Measurements from ENCODE around the gene FMNL2.
A peak's percentile ranks its signal among the peaks of the same experiment; 100 is the strongest.

The FMNL2 gene

DNA sequence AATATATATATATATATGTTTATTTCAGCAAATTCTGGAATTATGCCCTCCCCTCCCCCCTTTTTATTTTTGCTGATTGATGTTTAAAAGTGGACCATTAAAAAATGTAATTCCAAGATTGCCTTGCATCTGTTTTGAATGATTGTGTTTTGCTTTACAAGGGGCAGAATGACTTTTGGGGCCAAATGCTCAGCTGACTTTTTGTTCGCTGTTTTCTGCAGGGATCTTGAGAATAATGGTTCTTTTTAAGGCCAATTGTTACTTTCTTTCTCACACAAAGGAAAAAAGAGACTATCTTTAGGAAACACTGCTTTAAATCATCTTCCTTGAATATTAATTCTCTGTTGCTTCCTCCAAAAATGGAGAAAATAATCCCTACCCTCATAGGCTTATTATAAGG is 95.9 kb downstream of the FMNL2 start:
- no peak for DNase-seq

DNA sequence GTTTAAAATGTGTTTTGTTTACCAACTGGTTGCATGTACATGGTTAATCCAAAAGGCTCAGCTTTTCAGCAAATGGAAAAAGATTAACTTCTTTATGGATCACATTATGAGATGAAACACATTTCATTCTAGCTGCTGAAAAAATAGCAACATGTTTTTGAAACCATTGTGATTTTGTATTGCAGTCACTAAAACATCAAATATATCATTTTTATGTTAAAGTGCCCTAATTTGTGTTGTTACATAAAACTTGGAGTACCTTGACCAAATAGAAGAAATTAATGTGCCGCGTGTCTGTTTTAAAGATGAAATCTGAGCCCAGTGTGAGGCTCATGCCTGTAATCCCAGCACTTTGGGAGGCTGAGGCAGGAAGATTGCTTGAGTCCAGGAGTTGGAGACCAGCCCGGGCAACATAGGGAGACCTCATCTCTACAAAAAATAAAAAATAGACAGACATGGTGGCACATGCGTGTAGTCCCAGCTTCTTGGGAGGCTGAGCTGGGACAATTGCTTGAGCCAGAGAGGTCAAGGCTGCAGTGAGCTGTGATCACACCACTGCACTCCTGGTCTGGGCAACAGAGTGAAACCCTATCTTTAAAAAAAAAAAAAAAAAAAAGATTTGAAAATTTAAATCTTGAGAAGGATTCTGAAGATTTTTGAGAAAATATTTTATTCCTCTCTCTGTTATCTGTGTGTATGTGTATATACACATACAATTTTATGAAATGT is 96.6 kb downstream of the FMNL2 start:
- DNase-seq, result no peak

DNA sequence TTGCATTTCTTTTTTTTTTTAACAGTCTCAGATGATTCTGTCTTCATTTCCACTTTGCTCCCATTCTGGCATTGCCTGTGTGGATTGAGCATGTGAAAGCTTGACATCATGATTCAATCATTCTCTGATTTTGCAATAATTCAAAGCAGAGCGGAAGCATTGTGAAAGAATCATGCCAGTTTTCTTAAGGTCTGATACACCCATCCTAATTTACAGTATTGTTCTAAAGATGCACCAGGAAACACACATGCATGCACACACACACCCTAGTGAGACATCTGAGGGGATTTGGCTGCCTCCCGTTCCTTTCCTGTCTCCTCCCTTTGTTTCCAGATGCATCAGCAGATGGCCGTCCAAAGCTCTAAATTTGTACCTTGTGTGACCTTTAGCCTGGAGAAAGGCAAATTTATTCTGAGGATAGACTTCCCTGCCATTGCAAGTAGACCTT is 97.3 kb downstream of the FMNL2 start:
- peak in 1 of 2 donors; percentile 22 for DNase-seq

DNA sequence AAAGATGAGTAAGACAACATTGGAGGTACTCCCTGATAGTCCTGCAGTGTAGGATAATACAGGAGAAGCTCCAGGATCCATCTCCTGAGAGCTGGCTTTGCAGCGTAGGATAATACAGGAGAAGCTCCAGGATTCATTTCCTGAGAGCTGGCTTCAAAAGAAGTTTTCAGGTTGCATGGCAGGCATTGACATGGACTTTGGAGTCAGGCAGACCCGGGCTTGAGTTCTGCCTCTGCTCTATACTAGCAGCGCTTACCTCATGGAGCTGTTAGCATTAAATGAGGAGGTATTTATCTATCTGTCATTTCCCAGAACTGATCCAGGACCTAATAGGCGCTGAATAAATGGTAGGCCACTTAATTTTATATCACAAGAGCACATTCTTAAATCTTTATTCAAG is 97.8 kb downstream of the FMNL2 start:
- DNase-seq, result no peak

DNA sequence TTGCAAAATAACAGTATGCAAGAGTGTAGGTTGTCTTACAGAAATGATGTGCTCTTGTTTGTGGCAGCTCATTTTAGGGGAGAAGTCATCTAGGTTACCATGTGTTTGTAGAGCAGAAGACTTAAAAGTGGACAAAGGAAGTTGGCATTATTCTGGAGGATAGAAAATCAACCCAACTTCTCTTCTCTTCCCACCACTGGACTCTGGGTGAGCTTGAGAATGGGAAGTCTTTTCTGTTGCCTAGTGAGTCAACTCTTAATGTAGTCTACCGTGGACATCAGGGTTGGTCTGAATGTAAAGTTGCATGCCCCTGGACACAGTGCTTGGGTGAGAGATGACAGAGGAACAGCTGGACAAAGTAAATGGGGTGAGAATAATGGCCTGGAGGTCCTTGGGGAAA is 98.3 kb downstream of the FMNL2 start:
- no peak for DNase-seq

DNA sequence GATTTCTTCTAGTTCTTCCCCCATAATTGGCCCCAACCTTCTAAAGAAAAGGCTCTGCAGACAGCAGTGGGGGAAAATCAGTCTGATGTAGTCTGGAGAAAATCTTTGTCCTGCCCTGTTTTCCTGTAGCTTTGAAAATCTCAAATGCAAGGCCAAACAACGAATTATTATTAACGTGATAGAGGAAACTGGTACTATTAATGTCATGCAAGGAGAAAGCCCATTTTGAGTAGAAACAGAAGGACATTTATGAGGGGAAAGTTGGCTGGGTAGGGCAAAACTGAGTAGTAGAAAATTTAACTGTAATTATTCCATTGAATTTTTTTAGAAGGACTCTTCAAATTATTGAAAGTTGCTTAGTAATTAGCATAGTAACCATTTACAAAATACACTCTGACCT is 98.8 kb downstream of the FMNL2 start:
- no peak for DNase-seq

DNA sequence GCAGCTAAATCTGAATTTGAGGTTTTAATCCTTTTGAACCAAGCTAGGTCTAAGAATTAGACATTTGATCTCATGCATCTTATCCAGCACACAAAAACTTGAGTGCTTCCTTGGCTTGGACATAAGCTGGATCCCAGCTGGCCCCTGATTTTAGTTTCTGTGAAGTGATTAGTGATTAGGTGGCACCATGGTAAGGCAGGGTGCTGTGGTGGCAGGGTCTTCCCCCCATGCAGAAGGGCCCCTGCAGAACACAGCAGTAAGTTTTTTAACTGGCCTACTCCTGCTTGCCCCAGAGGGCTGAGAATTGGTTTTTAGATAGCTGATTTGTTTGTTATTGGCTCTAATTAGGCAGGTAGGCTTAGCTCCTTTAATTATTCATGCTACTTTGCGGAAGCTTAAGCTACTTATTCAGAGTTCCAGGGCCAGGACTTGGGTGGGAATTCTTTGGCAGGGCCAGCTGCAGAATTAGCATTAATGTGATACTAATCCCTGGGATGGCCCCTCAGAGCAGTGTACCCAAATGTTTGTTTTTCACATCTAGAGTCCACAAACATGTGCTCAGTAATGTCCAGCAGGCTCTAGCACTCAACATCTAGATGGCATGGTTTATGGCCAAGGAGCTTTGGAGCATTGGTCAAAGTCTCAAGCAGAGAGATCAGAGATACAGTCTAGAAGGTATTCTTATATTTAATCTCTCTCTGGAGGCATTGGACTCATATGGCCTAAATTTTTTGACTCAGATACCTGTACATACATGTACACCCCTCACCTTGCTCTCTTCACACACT is 99.6 kb downstream of the FMNL2 start:
- no peak for DNase-seq

DNA sequence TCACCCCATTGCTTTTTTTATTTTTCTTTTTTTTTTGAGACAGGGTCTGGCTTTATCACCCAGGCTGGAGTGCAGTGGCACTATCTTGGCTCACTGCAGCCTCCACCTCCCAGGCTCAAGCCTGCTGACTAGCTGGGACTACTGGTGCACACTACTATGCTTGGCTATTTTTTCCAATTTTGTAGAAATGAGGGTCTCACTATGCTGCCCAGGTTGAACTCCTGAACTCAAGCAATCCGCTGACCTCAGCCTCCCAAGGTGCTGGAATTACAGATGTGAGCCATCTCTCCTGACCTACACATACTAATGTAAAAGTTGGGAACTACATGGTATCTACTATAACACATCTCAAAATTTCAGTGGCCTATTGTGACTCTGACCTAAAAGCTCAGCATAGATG is 101.2 kb downstream of the FMNL2 start:
- DNase-seq, result no peak

DNA sequence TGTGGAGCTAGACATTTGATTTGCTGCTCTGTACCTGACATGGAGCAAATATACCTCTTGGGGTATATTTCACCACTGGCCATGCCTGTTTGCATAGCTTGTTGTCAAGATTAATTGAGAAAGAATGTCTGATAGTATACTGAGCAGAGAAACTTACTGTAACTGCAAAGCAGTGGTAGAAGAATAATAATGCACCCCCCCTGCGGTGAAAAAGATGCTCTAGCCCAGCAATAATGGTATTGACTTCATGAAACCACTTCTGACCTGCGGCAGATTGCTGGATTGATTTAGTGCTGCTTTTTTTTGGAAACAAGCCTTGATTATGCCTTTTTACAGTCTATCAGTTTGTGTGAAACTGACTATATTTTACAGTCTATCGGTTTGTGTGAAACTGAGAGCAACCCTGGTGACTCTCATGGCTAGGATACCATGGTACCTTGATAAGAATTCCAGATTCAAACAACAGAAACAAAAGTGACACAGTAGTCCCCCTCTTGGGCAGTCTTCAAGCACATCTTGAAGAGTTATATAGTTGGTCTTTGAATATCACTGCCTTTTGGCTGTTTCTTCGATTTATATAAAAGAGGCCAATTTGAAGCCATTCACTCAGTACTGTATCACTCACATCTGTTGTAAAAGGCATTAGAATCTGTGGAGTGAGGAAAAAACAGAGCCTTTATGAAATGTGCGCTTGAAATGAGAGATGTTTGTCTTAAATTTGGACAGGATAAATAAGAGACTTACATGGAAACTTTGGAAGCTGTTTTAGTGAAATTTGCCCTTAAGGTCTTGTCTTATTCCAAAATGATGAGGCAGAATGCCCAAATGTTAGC is 102.5 kb downstream of the FMNL2 start:
- DNase-seq, result no peak

DNA sequence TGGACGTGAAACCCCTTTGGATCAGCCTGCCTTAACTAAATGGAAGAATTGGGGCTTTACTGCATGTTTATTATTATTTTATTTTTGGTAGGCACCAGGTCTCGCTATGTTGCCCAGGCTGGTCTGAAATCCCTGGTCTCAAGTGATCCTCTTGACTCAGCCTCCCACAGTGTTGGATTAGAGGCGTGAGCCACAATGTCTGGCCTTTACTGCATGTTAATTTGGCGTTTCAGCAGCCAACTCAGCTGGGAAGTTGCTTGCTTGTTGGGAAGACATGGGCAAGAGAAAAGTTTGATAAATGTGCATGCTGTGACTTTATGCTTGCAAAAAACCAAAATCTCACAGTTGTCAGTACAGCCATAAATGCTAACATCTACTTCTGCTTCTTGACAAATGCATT is 105.1 kb downstream of the FMNL2 start:
- no peak for DNase-seq

DNA sequence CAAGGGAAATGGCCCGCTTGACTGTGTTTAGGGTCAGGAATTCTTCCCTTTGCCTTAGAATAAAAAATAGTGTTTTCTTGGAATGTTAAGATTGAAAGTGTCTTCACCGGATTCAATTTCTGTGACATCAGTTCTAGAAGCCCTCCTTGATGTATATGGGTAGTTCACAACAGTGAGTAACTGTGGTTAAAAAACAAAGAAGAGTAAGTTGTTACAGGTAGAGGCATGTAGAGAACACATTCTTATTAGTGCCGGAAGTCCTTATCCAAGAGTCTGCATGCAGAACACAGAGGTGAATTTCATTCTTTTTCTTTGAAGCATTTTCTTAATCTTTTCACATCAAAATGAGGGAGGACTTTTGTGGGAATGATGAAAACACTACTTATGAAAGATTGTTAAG is 105.5 kb downstream of the FMNL2 start:
- DNase-seq, result no peak

DNA sequence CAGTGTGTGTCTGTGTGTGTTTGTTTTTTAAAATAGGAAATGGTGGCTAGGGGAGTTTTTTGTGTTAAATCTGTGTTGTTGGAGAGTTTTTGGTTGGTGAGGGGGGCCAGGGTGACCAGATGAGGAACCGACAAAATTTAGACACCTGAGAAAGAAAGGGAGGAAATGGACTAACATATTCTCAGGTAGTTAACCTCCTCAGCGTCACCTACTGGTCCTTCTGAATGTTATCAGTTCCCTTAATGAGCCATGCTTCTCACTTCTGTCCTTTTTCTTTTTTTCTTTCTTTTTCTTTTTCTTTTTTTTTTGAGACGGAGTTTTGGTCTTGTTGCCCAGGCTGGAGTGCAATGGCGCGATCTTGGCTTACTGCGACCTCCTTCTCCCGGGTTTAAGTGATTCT is 107.0 kb downstream of the FMNL2 start:
- no peak for DNase-seq

DNA sequence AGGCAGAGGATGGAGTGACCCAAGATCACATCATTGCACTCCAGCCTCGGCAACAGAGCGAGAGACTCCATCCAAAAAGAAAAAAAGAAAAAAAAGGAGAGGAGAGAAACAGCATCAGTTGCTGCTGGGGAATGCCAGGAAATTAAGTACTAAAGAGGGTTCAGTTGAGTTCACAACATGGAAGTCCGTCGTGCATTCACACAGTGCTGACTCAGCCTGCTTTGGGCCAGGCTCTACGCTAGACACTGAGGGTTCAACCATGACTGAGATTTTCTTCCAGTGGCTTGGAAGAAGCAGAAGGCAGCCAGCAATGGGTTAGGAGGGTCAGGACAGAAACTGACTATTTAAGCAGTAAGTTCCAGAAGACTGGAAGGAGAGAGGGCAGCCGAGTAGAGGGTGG is 108.8 kb downstream of the FMNL2 start:
- no peak for DNase-seq

DNA sequence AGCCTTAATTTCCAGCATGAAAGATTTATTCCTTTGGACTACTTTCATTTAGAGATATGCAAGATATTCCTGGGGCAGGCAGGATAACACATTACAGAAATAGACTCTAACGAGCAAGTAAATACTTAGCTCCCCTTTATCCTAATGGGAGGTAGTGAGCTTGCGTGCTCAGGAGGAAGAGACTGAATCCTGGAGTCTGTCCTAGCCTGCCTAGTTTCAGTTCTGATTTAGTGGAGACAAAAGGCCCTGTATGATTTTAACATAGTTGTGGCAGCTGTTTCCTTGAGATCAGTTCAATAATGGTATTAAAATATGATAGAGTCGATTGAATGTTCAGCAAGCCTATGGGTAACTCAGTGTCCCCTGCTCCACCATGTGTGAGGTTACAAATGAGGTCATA is 109.5 kb downstream of the FMNL2 start:
- no peak for DNase-seq

DNA sequence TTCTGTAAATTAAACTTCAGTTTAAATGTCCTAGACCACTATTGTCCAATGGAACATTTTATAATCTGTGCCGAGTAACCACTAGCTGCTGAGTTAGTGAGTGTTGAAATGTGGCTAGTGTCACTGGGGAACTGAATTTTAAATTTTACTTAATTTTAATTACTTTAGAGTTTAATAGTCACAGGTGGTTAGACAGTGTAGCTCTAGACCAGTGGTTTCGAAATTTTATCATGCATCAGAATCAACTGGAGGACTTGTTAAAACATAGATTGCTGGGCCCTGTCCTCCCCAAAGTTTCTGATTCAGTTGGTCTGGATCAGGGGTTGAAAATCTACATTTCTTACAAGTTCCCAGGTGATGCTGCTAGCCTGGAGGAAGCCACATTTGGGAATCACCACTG is 110.4 kb downstream of the FMNL2 start:
- DNase-seq, result no peak

DNA sequence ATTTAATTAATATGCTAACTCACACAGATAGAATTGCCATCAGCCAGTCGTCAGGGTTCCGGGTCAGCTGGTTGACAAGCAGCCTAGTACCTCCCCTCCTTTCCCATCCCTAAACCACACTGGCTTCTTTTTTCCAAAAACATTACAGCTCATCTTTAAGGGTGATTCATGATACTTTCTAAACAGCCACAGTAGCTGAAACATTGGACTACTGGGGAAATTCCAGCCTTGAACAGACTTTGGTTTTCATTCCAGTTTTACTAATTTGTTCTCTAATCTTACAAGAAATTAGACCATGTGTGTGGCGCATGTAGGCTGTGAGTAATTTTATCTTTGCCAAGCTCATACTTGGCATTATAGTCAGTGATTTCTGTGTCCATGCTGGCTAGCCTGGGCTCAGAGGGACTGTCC is 110.8 kb downstream of the FMNL2 start:
- DNase-seq, result no peak

DNA sequence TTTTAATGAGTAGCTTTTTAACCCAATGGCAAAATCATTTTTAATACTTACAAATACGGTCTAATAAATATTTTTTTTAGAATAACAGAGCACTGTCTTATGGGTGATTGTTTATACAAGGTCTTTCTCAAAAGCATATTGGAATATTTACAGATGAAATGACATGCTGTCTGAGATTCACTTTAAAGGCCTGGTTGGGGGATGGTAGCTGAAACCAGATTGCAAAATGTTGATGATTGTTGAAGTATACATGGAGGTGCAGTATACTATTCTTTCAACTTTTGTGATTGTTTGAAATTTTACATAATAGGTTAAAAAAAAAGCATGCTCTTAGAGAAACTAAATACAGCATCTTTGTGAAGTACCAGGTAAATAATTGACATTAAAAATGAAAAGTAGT is 111.2 kb downstream of the FMNL2 start:
- no peak for DNase-seq

DNA sequence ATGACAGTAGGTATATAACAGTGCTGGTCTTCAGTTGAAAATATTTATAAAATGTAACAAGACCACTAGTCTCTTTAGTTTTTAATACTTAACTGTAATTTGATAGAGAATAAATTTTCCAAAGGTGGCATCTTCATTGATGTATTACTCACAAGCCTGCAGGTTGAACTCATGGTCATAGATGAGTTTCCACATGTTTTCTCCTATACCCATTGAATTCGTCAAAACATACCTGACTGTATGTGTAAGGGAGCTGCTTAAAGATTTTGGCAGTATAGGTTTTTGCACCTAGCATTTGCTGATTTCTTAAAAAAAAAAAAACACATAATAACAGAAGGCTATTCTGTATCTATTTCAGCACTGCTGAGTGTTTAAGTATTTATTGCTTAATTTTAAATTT is 112.9 kb downstream of the FMNL2 start:
- DNase-seq, result no peak

DNA sequence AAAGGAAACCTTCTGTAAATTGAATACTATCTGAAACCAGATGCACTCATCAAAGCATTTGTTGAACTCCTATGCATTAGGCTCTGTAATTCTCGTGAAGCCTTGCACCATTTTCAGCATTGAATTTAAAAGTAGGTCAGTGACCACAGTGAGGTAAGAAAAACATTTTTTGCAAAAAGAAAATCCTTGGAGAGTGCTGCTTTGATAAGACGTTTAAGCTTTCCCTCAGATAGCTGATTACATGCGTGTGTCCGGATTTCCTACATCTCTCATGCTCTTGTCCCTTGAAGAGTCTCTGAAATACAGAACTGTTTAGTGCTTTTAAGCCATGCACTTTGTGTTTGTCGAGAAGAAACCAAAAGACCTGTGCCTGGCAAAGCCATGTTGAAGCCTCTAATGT is 113.6 kb downstream of the FMNL2 start:
- DNase-seq, result no peak

DNA sequence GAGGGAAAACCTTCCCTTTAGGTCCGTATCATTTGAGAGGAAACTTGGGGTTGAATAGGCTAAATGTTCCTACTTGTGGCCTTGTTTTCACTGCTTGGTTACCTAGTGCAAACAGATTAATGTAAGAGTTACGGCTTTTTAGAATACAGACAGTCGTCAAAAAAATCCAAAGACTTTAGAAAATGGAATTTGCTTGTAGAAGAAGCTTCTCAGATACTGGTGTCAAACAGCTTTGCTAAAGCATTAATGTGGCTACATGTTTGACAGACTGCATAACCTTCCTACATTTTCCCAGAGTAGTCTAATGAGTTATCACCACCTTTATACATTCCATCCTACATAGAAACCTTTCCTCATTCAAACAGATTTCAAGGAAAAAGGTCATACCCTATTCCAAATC is 114.6 kb downstream of the FMNL2 start:
- DNase-seq, result no peak

DNA sequence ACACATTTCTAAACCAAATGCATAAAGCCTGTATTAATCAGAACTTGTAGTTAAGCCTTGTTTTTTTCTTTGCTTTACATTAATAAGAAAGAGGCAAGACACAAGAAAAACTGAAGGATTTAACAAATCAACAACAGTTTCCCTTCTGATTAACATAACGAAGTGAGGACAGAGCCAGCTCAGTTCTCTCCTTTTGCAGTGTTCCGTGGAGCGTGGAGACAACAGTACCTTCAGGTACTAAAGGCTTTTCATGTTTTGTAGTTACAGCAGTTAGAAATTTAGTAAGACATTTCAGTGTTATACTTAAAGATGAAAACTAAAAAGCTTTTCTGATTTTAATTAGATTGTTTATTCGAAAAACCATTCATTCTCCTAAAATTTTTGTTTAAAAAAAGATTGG is 115.2 kb downstream of the FMNL2 start:
- DNase-seq, result no peak

DNA sequence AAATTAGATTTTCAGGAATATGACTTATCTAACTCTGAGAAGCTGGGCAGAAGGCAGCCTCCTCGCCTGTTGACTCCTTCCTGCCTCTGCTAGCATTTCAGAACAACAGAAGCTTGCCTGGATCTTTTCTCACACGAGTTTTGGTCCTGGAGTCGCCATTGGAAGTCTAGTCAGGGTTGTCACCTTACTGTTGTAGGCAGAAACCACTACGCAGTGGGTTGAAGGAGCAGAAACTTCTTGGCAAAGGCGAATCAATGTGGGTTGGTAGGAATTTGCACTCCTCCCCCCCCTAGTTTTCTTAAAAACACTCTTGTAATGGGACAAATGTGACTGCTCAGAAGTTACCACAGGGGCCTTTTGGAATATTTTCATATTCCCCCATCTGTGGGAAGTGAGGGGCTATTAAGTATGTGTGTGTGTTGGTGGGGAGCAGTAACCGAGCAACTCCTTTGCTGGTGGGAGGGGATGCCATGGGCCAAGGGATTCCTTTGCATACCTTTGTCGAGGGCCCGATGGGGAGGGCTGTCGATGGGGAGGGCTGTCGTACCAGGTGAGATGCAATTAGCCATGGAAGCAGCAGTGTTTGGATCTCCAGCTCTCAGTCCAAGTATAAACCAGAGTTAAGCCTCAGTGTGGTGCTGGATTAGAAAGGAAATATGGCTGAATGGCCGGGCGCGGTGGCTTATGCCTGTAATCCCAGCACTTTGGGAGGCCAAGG is 117.4 kb downstream of the FMNL2 start:
- DNase-seq, result no peak
